ENCODE data around the gene METTL14. TPM values are rescaled to one million over a fixed set of nuclear protein-coding genes. Genes with fewer than 3 reads are reported as not detected.
A peak's percentile ranks its signal among the peaks of the same experiment; 100 is the strongest.

METTL14 gene
- total RNA-seq, 2 donors from 2014 or later: 54.1 to 59.3 TPM

- no peaks in the 10 kb centered on the region for H3K4me1 Mint-ChIP-seq
- H3K9me3 Mint-ChIP-seq: no peaks in the 10 kb centered on the region
- H3K36me3 Mint-ChIP-seq (ENCODE audit: low read depth): peaks cover 24% of the 10 kb centered on the region
- no peaks in the 10 kb centered on the region for H3K4me1 ChIP-seq (ENCODE audit: control insufficient read depth, insufficient read depth, low read length)
- H3K9ac ChIP-seq (ENCODE audit: extremely low read depth, low read length, poor library complexity, severe bottlenecking): no peak overlapping the region
- no peaks in the 10 kb centered on the region for H3K9me3 ChIP-seq (ENCODE audit: control insufficient read depth, low read length)
- peak overlapping the region; percentile 45 for H3K27ac Mint-ChIP-seq
- peaks cover 80% of the 10 kb centered on the region for H3K36me3 ChIP-seq (ENCODE audit: control insufficient read depth, insufficient read depth, low read length)
- DNase-seq: no peak
- H3K27me3 ChIP-seq (ENCODE audit: control insufficient read depth, insufficient read depth, low read length, poor library complexity, severe bottlenecking): no peaks in the 10 kb centered on the region
- WGBS, 2 experiments (ENCODE audit: insufficient coverage in 1 of 2, insufficient read length in 1 of 2): 67 to 84% methylated on average over 1 of the region's 1 CpG
- H3K27me3 Mint-ChIP-seq (ENCODE audit: insufficient read depth): no peaks in the 10 kb centered on the region
- no peak overlapping the region for H3K4me3 ChIP-seq (ENCODE audit: low read length)
- H3K4me3 Mint-ChIP-seq: no peak overlapping the region
- TF ChIP-seq CTCF (conservative IDR thresholded peaks at IDR 0.05): no peak
- no peak overlapping the region for H3K27ac ChIP-seq (ENCODE audit: low read depth, low read length)
These were observed 42.2 kb downstream of the METTL14 start for GRCh38 chr4:118727360-118727759.

GRCh38 chr4:118729287-118730286 lies 44.4 kb downstream of the METTL14 start:
- TF ChIP-seq CTCF (conservative IDR thresholded peaks at IDR 0.05): no peak
- no peaks in the 10 kb centered on the region for H3K9me3 ChIP-seq (ENCODE audit: control insufficient read depth, low read length)
- H3K27me3 ChIP-seq (ENCODE audit: control insufficient read depth, insufficient read depth, low read length, poor library complexity, severe bottlenecking): no peaks in the 10 kb centered on the region
- no peak overlapping the region for H3K4me3 Mint-ChIP-seq
- H3K4me1 Mint-ChIP-seq: no peaks in the 10 kb centered on the region
- DNase-seq: no peak
- peaks cover 84% of the 10 kb centered on the region for H3K36me3 ChIP-seq (ENCODE audit: control insufficient read depth, insufficient read depth, low read length)
- 90 to 96% methylated on average over 5 to 6 of the region's 6 CpGs for WGBS, 2 experiments (ENCODE audit: insufficient coverage in 1 of 2, insufficient read length in 1 of 2)
- peaks cover 29% of the 10 kb centered on the region for H3K36me3 Mint-ChIP-seq (ENCODE audit: low read depth)
- H3K27me3 Mint-ChIP-seq (ENCODE audit: insufficient read depth): no peaks in the 10 kb centered on the region
- H3K9ac ChIP-seq (ENCODE audit: extremely low read depth, low read length, poor library complexity, severe bottlenecking): no peak overlapping the region
- no peaks in the 10 kb centered on the region for H3K4me1 ChIP-seq (ENCODE audit: control insufficient read depth, insufficient read depth, low read length)
- no peak overlapping the region for H3K27ac ChIP-seq (ENCODE audit: low read depth, low read length)
- no peak overlapping the region for H3K4me3 ChIP-seq (ENCODE audit: low read length)
- H3K27ac Mint-ChIP-seq: no peak overlapping the region
- H3K9me3 Mint-ChIP-seq: no peaks in the 10 kb centered on the region

DNA sequence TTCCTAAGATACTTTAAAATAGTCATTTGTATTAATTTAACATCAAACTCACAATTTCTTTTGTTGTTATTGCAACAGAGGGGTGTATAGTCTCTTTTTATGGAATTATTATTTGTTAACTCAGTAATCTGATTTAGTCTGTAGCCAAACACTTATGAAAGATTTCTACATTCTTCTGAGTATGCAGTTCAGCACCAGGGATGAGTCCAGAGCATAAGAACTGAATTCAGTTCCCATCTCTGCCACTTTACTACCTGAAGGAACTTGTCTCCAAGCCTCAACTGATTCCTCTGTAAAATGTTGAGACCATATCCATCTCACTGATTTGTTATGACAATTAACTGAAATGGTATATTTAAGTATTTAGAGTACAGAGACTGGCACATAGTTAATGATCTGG lies 45.5 kb downstream of the METTL14 start:
- H3K27me3 Mint-ChIP-seq (ENCODE audit: insufficient read depth): no peaks in the 10 kb centered on the region
- TF ChIP-seq CTCF (conservative IDR thresholded peaks at IDR 0.05): no peak
- no peak for DNase-seq
- H3K4me1 ChIP-seq (ENCODE audit: control insufficient read depth, insufficient read depth, low read length): no peaks in the 10 kb centered on the region
- no peaks in the 10 kb centered on the region for H3K9me3 Mint-ChIP-seq
- H3K27me3 ChIP-seq (ENCODE audit: control insufficient read depth, insufficient read depth, low read length, poor library complexity, severe bottlenecking): no peaks in the 10 kb centered on the region
- no peak overlapping the region for H3K9ac ChIP-seq (ENCODE audit: extremely low read depth, low read length, poor library complexity, severe bottlenecking)
- H3K27ac Mint-ChIP-seq: no peak overlapping the region
- H3K4me1 Mint-ChIP-seq: no peaks in the 10 kb centered on the region
- H3K27ac ChIP-seq (ENCODE audit: low read depth, low read length): no peak overlapping the region
- H3K36me3 ChIP-seq (ENCODE audit: control insufficient read depth, insufficient read depth, low read length): peaks cover 80% of the 10 kb centered on the region
- no peaks in the 10 kb centered on the region for H3K9me3 ChIP-seq (ENCODE audit: control insufficient read depth, low read length)
- no peak overlapping the region for H3K4me3 ChIP-seq (ENCODE audit: low read length)
- H3K36me3 Mint-ChIP-seq (ENCODE audit: low read depth): peaks cover 26% of the 10 kb centered on the region
- H3K4me3 Mint-ChIP-seq: no peak overlapping the region

Measured in endodermal cell (in vitro differentiated cells).